IMR-90 (cell line): Measurements from ENCODE around the gene ALK. TPM values are rescaled to one million over a fixed set of nuclear protein-coding genes. Genes with fewer than 3 reads are reported as not detected.

Experiments
- ATAC-seq: fragments of 200-7000 bp; cut with Tn5 transposase; 2 replicates; pipeline ENCODE4 v1.9.1; 2020; ENCODE audit warnings: low read depth, mild to moderate bottlenecking, moderate library complexity
- BruUV-seq: library from RNA; stranded (reverse); fragments of 400-500 nt; replicated peaks from 2 replicates; lab custom pipeline; 2021; lab: Mats Ljungman, UMichigan
- CTCF ChIA-PET: fragments of 300-600 bp; formaldehyde crosslinking; extraction: SDS; loops from one replicate; lab custom pipeline; 2021; ENCODE audit warnings: antibody characterized with exemption; lab: Yijun Ruan, JAX
- POLR2A ChIA-PET: fragments of 300-600 bp; sonication (Branson Sonifier 250); formaldehyde crosslinking; loops from one replicate; lab custom pipeline; 2022; ENCODE audit warnings: antibody characterized with exemption; ENCODE audit not compliant: unreplicated experiment; lab: Charles Lee
- DNase-seq: peaks from one replicate; pipeline ENCODE4 v3.0.0; 2013
- H2AFZ ChIP-seq: replicated peaks from 2 replicates; pipeline ENCODE3; 2013; ENCODE audit warnings: low read length, mild to moderate bottlenecking; ENCODE audit not compliant: poor library complexity
- H2AK5ac ChIP-seq: 2 replicates; pipeline ENCODE4 v1.6.1; 2013; ENCODE audit warnings: low read depth, low read length, inconsistent platforms
- H2AK9ac ChIP-seq: replicated peaks from 2 replicates; pipeline ENCODE3; 2013; ENCODE audit warnings: mild to moderate bottlenecking, low read depth, low read length, moderate library complexity; ENCODE audit not compliant: poor library complexity
- H2BK120ac ChIP-seq: 2 replicates; pipeline ENCODE4 v1.6.1; 2013; ENCODE audit warnings: low read depth, low read length, inconsistent platforms
- H2BK15ac ChIP-seq: 3 replicates; pipeline ENCODE4 v1.6.1; 2013; ENCODE audit warnings: low read depth, low read length, inconsistent platforms
- H2BK20ac ChIP-seq: 2 replicates; pipeline ENCODE4 v1.6.1; 2013; ENCODE audit warnings: low read depth, mild to moderate bottlenecking, inconsistent platforms, low read length, moderate library complexity
- H2BK5ac ChIP-seq: 2 replicates; pipeline ENCODE4 v1.6.1; 2013; ENCODE audit warnings: mild to moderate bottlenecking, low read depth, low read length, inconsistent platforms; ENCODE audit not compliant: poor library complexity, severe bottlenecking
- H3K14ac ChIP-seq: replicated peaks from 2 replicates; pipeline ENCODE4 v1.6.1; 2013; ENCODE audit warnings: low read depth, low read length, inconsistent platforms
- H3K18ac ChIP-seq: 2 replicates; pipeline ENCODE4 v1.6.1; 2013; ENCODE audit warnings: low read depth, low read length, control low read depth
- H3K23ac ChIP-seq: 2 replicates; pipeline ENCODE4 v1.6.1; 2013; ENCODE audit warnings: low read depth, low read length, inconsistent platforms
- H3K27ac ChIP-seq: 2 replicates; pipeline ENCODE4 v1.5.1; 2013; ENCODE audit warnings: mild to moderate bottlenecking, control low read depth, low read length; ENCODE audit not compliant: insufficient read depth
- H3K27me3 ChIP-seq: 2 replicates; pipeline ENCODE4 v1.6.1; 2013; ENCODE audit warnings: low read length; ENCODE audit not compliant: control insufficient read depth, insufficient read depth
- H3K36me3 ChIP-seq: 2 replicates; pipeline ENCODE4 v1.6.1; 2013; ENCODE audit warnings: low read length, mixed read lengths; ENCODE audit not compliant: control insufficient read depth, insufficient read depth
- H3K4ac ChIP-seq: 2 replicates; pipeline ENCODE4 v1.6.1; 2013; ENCODE audit warnings: low read depth, low read length, inconsistent platforms
- H3K4me1 ChIP-seq: 2 replicates; pipeline ENCODE4 v1.6.1; 2013; ENCODE audit warnings: low read length, mixed read lengths; ENCODE audit not compliant: control insufficient read depth, insufficient read depth
- H3K4me2 ChIP-seq: 2 replicates; pipeline ENCODE4 v1.6.1; 2013; ENCODE audit warnings: low read depth, mild to moderate bottlenecking, control low read depth, low read length, moderate library complexity
- H3K4me3 ChIP-seq: 2 replicates; pipeline ENCODE4 v1.5.1; 2013; ENCODE audit warnings: low read depth, mild to moderate bottlenecking, control low read depth, low read length, moderate library complexity; ENCODE audit not compliant: insufficient read depth
- H3K56ac ChIP-seq: 2 replicates; pipeline ENCODE4 v1.6.1; 2013; ENCODE audit warnings: low read length, inconsistent platforms; ENCODE audit not compliant: insufficient read depth; ENCODE audit errors: extremely low read depth
- H3K79me1 ChIP-seq, 2 experiments: 2 replicates each; pipeline ENCODE4 v1.6.1; 2013; ENCODE audit warnings: low read length in 2 of 2, inconsistent platforms in 1 of 2, low read depth in 1 of 2
- H3K9ac ChIP-seq: 2 replicates; pipeline ENCODE4 v1.6.1; 2013; ENCODE audit warnings: low read depth, low read length, control low read depth
- H3K9me1 ChIP-seq: 2 replicates; pipeline ENCODE4 v1.6.1; 2013; ENCODE audit warnings: low read length, inconsistent platforms; ENCODE audit not compliant: insufficient read depth
- H3K9me3 ChIP-seq: 2 replicates; pipeline ENCODE4 v1.6.1; 2013; ENCODE audit warnings: low read length; ENCODE audit not compliant: control insufficient read depth, insufficient read depth
- H4K20me1 ChIP-seq: 2 replicates; pipeline ENCODE4 v1.6.1; 2013; ENCODE audit warnings: low read length, inconsistent platforms; ENCODE audit not compliant: insufficient read depth
- H4K5ac ChIP-seq: 2 replicates; pipeline ENCODE4 v1.6.1; 2013; ENCODE audit warnings: mild to moderate bottlenecking, low read depth, low read length, control low read depth
- H4K8ac ChIP-seq, 2 experiments: 2 replicates each; pipeline ENCODE4 v1.6.1; 2013; ENCODE audit warnings: low read depth in 2 of 2, low read length in 2 of 2, control low read depth in 1 of 2, inconsistent platforms in 1 of 2
- H4K91ac ChIP-seq: 2 replicates; pipeline ENCODE4 v1.6.1; 2013; ENCODE audit warnings: low read depth, low read length, inconsistent platforms; ENCODE audit not compliant: insufficient read depth
- BHLHE40 ChIP-seq: fragments of 150-350 bp; IDR thresholded peaks from 2 replicates; pipeline ENCODE4 v1.6.1; 2016; ENCODE audit warnings: mild to moderate bottlenecking, low read depth, low read length
- CEBPB ChIP-seq: IDR thresholded peaks from 2 replicates; pipeline ENCODE4 v1.6.1; 2012; ENCODE audit warnings: low read depth, low read length, improper control_type of control experiment
- CHD1 ChIP-seq: IDR thresholded peaks from 2 replicates; pipeline ENCODE4 v1.6.1; 2012; ENCODE audit warnings: low read depth, low read length, improper control_type of control experiment
- CTCF ChIP-seq: conservative IDR thresholded peaks from 2 replicates; pipeline ENCODE4 v1.5.1; 2012; ENCODE audit warnings: mild to moderate bottlenecking, low read depth, low read length, improper control_type of control experiment
- ELK1 ChIP-seq: fragments of 150-350 bp; IDR thresholded peaks from 2 replicates; pipeline ENCODE4 v1.6.1; 2016; ENCODE audit warnings: low read depth, mild to moderate bottlenecking, low read length, moderate library complexity, borderline replicate concordance
- FOS ChIP-seq: fragments of 150-350 bp; IDR thresholded peaks from 2 replicates; pipeline ENCODE4 v1.6.1; 2016; ENCODE audit warnings: low read depth, low read length
- MAFK ChIP-seq: IDR thresholded peaks from 2 replicates; pipeline ENCODE4 v1.6.1; 2012; ENCODE audit warnings: low read depth, low read length, improper control_type of control experiment
- MAZ ChIP-seq: IDR thresholded peaks from 2 replicates; pipeline ENCODE4 v1.6.1; 2012; ENCODE audit warnings: low read depth, mild to moderate bottlenecking, low read length, improper control_type of control experiment, moderate library complexity, borderline replicate concordance
- MXI1 ChIP-seq: IDR thresholded peaks from 2 replicates; pipeline ENCODE4 v1.6.1; 2012; ENCODE audit warnings: low read depth, mild to moderate bottlenecking, low read length, moderate library complexity, borderline replicate concordance
- NFE2L2 ChIP-seq: fragments of 150-350 bp; IDR thresholded peaks from 2 replicates; pipeline ENCODE4 v1.6.1; 2016; ENCODE audit warnings: low read depth, mild to moderate bottlenecking, low read length
- POLR2A ChIP-seq: IDR thresholded peaks from 2 replicates; pipeline ENCODE4 v1.6.1; 2012; ENCODE audit warnings: mild to moderate bottlenecking, low read depth, low read length
- RAD21 ChIP-seq: IDR thresholded peaks from 2 replicates; pipeline ENCODE4 v1.6.1; 2012; ENCODE audit warnings: low read length, improper control_type of control experiment
- RCOR1 ChIP-seq: IDR thresholded peaks from 2 replicates; pipeline ENCODE4 v1.6.1; 2012; ENCODE audit warnings: mild to moderate bottlenecking, low read length, improper control_type of control experiment; ENCODE audit not compliant: insufficient replicate concordance
- RFX5 ChIP-seq: IDR thresholded peaks from 2 replicates; pipeline ENCODE4 v1.8.0; 2012; ENCODE audit warnings: low read depth, mild to moderate bottlenecking, low read length, moderate library complexity
- SMC3 ChIP-seq: fragments of 150-350 bp; IDR thresholded peaks from 2 replicates; pipeline ENCODE4 v1.6.1; 2016; ENCODE audit warnings: low read depth, mild to moderate bottlenecking, antibody characterized with exemption, low read length, moderate library complexity
- USF2 ChIP-seq: fragments of 150-350 bp; IDR thresholded peaks from 2 replicates; pipeline ENCODE4 v1.6.1; 2017; ENCODE audit warnings: mild to moderate bottlenecking, antibody characterized with exemption, low read length, low read depth
- WGBS, 2 experiments: methylation state at CpG; one replicate each; pipeline versions ENCODE4 v1.1.5 to v1.1.7; 2013; ENCODE audit warnings: missing lambda C conversion rate in 2 of 2; ENCODE audit not compliant: insufficient read length in 1 of 2; ENCODE audit errors: extremely low coverage in 2 of 2; 5-methylcytosine and 5-hydroxymethylcytosine counted together
- dilution Hi-C: fragments of 300-500 bp; cut with HindIII; formaldehyde crosslinking; loops from one replicate; pipeline ENCODE4 v1.14.3; 2018; ENCODE audit warnings: low sequenced_read_pairs; ENCODE audit not compliant: unreplicated experiment
- in situ Hi-C: fragments of 300-500 bp; cut with MboI; formaldehyde crosslinking; loops from 3 replicates; pipeline ENCODE4 v1.14.3; 2019; ENCODE audit warnings: low sequenced_read_pairs, inconsistent platforms, mixed read lengths
- intact Hi-C: fragments of 100-400 bp; cut with micrococcal nuclease; formaldehyde crosslinking; loops from 2 replicates; pipeline ENCODE4 v1.10.0; 2022
- polyA plus RNA-seq, 3 experiments: library from polyadenylated mRNA; depleted of rRNA; stranded (reverse); fragments of >200 nt; gene quantifications; 2 replicates each; pipeline ENCODE4 v1.2.3, GENCODE V29; 2012; ENCODE audit warnings: low replicate concordance in 1 of 3
- total RNA-seq: library from RNA; depleted of rRNA; stranded (reverse); fragments of >200 nt; gene quantifications from 2 replicates; pipeline ENCODE4 v1.2.3, GENCODE V29; 2012

Gene ALK
- total and polyA plus RNA-seq, 2 of the 4 experiments (the other 2 are of a cell fraction) = not detected

GRCh38 chr2:29202819-29203495 is 718.4 kb downstream of the ALK start:
- Histone ChIP-seq H3K27ac (no peak overlapping the region), H3K9ac (no peak overlapping the region), H3K36me3 (no peaks in the 10 kb centered on the region), H4K91ac (no peak overlapping the region), H3K27me3 (no peaks in the 10 kb centered on the region), H3K9me1 (peaks cover 3% of the 10 kb centered on the region; the same call in 1 of the 2 replicates), H3K18ac (no peak overlapping the region), H2BK120ac (no peak overlapping the region), H4K20me1 (no peaks in the 10 kb centered on the region), H3K4me1 (peaks cover 9% of the 10 kb centered on the region), H3K23ac (no peak overlapping the region), H4K8ac (no peak overlapping the region), H2AFZ (no peak overlapping the region), H3K14ac (no peak overlapping the region), H2AK9ac (no peak overlapping the region), H2BK20ac (no peak overlapping the region), H3K79me1 (no peaks in the 10 kb centered on the region), H3K4ac (no peak overlapping the region), H4K5ac (no peak overlapping the region), H3K9me3 (no peaks in the 10 kb centered on the region), H3K4me3 (no peak overlapping the region), H2BK5ac (no peak overlapping the region), H3K56ac (no peak overlapping the region), H2BK15ac (no peak overlapping the region), H3K4me2 (no peak overlapping the region), H2AK5ac (no peak overlapping the region)
- POLR2A ChIA-PET = no interaction called here
- no peak for ATAC-seq
- TF ChIP-seq MAFK (no peak), BHLHE40 (no peak), ELK1 (no peak), FOS (no peak), CEBPB (no peak), MAZ (no peak), RAD21 (no peak), CHD1 (no peak), NFE2L2 (no peak), MXI1 (no peak), CTCF (no peak), RCOR1 (no peak), SMC3 (no peak), RFX5 (no peak), USF2 (no peak), POLR2A (no peak)
- intact Hi-C loops (no loop called here), in situ Hi-C loops (no loop called here), dilution Hi-C loops (no loop called here)
- CTCF ChIA-PET = no interaction called here
- no TSS peak for BruUV-seq
- DNase-seq = no peak
- no CpG with 5 or more reads among the region's 5 CpGs for WGBS, 2 experiments
